ENCODE results near the gene SELPLG. TPM values are rescaled to one million over a fixed set of nuclear protein-coding genes. Genes with fewer than 3 reads are reported as not detected.
"Not testable (repeated sequence)": the region's sequence is repeated elsewhere in the genome, so short reads cannot be mapped to it uniquely, and the experiment has no call there.

The SELPLG gene
- polyA plus RNA-seq, 3 donors, result 1.6 to 2.7 (median 1.7) TPM

DNA sequence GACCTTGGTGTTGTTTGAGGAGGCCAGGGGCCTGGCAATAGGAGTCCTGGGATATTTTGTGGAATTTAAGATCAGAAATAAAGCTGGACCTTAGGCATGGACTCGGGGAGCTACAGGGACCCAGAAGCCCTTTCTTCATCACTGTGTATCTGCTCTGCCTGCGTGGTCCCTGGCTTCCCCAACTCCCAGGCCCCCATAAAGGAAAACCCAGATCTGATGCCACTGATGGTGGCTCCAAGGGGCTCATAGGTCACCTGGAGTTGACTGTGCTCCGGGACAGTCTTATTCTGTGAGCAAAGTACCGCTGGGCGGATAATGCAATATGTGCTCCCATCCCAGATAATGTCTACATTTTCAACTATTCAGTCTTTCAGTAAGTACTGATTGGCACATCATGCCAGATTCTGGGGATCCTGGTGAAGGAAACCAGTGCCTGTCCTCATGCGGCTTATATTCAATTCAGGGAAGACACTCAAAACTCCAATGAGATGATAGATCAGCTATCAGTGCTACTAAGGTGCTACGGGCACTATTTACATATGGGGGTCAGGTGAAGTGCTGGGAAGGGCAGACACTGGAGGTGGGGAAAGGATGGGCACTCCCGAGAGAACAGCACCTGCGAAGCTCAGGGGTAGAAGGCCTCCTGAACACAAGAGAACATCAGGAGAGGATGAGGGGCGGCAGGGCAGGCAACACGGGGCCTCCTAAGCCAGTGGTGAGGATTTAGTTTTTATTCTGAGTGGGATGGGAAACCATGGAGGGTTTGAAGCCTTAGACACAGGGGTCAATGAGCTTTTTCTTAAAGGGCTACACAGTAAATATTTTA is 5.5 kb upstream of the SELPLG start:
- DNase-seq (ENCODE audit: low read depth in 3 of 3, low spot score in 2 of 3), result no peak

DNA sequence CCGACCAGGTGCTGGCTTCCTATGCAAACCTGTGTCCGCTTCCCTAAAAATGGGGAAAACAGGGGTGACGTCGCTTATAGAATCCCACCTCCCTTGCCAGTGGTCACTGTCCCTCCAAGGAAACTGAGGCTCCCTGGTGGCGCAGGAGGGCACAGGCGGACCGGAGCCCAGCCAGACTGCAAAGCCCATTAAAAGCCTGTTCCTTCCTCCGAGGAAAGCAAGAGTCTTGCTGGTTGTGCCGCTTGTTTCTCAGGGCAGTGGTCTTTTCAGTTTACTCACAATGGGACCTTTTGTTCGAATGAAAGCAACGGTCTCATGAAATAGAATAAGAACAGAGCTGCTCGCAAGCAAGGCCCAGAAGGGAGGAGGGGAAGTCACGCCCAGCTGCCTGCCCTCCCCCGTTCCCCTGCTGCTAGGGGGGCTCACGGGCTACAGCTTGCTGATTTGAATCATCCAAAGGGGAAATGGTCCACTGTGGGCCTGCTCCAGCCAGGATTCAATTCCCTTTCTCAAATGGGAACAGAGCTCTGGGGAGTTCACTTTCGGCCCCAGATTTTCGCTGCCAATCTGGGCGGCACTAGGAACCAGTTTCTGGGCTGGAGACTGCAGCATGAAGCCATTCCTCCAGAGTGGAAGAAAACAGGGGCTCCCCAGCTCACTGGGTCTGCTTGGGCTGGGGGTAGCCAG is 4.6 kb upstream of the SELPLG start:
- peak in 1 of 3 donors; percentile 32 for DNase-seq (ENCODE audit: low read depth in 3 of 3, low spot score in 2 of 3)

DNA sequence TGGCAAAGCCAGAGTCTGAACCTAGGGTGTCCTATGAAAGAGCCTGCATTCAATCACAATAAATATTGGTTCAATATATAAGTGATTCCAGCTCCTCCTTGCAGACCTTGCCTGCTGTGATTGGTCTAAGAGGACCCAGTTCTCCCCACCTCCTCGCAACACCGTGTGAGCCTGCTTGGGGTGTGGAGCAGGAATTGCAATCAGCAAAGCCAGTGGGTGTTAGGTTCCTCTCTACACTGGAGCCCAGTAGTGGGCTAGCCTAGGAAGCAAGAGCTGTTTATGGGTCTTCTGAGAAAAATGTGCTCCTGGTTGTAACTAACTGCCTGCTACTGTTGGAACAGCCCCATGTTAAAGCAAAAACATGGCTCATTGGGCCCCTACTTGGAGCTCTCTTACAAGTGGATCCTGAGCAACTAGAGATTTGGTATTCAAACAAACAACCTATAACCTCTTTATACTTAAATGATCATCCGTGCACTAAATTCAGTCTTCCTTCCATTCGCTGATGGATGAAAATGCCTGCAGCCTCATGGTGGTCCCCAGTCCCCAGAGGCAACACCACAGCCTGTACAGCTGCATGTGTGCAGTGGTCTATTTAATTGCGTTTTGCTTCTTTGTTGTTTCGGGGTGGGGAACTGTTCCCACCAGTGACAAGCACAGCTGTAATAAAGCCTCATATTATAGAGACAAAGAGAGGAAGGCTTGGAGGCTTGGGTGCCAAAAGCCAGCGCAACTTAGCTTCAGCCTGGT is 3.7 kb upstream of the SELPLG start:
- no peak for DNase-seq (ENCODE audit: low read depth in 3 of 3, low spot score in 2 of 3)

DNA sequence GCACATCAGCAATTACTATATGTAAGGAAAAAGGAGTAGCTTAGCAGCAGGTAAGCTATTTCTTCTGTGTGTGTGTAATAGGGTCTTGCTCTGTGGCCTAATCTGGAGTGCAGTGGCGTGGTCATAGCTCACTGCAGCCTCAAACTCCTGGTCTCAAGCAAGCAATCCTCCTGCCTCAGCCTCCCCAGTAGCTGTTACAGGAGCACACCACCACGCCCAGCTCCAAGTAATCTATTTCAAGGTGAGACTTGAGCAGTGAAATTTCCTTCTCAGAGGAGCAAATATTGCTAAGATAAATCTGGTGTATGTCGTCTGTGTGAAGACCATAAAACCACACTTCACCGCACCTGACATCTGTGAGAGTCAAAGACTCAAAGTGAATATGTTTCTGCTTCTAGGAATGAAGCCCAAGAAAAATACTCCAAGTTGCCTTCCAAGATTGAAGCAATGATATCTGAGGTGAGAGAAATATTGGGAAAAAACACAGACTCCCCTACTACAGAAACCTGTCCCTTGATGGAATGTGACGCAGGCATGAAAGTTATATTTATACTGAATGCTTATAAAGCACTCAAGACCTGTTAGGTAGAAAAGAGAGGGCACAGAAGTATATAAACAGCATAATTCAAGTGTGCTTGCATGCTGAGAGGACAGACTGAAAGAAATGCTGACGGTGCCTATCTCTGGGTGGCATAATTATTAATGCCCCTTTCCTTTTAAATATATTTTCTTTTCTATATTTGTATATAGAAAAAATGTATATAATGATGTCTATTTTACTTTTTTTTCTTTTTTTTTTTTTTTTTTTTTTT is 2.5 kb upstream of the SELPLG start:
- no peak for DNase-seq (ENCODE audit: low read depth in 3 of 3, low spot score in 2 of 3)

DNA sequence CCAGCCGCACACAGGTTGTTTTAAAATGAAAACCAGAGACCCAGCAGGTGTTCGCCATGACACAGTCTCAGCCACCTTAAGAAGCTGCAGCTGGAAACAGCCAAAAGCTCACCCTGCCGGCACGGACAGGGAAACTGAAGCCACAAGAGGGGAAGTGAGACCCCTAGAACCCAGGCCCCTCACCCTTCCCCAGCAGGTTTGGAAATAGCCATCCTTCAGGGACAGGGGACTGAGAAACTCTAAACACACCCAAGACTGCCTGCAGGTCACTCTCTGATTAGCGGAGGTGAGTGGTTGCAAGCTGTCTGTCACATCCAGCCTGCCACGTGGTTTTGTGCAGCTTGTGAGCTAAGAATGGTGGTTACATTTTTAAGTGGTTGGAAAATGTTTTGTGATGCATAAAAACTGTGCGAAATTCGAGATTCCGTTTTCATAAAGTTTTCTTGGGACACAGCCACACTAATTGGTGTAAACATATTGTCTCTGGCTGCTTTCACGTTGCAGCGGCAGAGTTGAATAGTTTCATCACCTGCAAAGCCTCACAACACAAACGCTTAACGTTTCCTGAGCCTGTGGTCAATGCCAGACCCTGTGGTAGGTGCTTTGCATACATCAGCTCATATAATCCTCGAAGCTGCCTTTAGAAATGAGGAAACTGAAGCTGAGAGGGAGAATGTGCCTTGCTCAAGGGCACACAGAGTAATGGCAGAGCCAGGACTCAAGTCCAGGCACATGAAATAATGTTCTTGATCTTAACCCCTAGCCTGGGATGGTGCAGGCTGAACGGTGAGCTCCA is 1.7 kb upstream of the SELPLG start:
- DNase-seq (ENCODE audit: low read depth in 3 of 3, low spot score in 2 of 3), result no peak

DNA sequence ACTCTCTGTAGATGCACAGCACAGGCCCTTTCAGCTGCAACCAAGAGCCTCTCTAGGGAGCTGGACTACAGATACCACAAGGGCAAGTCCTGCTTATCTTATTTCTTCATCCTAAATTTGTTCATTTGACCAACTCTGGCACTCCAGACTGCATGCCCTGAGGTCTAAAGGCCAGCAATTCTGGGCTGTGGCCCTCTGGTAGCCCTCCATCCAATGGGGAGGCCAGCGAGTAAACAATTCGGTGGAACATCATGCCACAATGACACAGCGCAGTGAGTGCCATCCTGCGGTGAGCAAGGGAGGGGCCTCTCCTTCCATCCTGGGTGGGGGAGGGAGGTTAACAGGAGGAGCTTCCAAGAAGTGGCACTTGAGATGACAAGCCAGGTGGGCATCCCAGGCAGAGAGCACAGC is 652 bp upstream of the SELPLG start:
- no peak for DNase-seq (ENCODE audit: low read depth in 3 of 3, low spot score in 2 of 3)

DNA sequence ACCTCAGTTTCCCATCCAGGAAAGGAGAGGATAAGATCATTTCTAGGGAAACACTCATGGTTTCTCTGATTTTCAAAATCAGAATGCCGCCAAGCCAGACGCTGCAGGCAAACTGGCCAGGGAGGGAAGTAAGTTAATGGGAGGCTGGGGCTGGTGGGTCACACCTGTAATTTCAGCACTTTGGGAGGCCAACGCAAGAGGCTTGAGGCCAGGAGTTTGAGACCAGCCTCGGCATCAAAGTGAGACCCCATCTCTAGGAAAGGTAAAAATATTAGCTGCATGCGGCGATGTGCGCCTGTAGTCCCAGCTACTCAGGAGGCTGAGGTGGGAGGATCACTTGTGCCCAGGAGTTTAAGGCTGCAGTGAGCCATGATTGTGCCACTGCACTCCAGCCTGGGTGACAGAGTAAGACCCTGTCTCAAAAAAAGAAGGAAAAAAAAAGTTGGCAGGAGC is 587 bp downstream of the SELPLG start:
- no peak for DNase-seq (ENCODE audit: low read depth in 3 of 3, low spot score in 2 of 3)

DNA sequence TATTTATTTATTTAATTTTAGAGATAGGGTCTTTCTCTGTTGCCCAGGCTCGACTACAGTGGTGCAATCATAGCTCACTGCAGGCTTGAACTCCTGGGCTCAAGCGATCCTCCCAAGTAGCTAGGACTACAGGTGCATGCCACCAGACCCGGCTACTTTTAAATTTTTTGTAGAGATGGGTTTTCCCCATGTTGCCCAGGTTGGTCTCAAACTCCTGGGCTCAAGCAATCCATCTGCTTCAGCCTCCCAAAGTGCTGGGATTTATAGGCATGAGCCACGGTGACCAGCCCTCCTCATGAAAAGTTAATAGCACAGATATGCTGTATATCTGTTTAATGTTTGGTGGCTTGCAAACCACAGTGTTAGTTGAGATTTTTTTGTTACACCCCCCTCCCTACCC is 2.4 kb downstream of the SELPLG start:
- DNase-seq (ENCODE audit: low read depth in 3 of 3, low spot score in 2 of 3), result not testable (repeated sequence)

DNA sequence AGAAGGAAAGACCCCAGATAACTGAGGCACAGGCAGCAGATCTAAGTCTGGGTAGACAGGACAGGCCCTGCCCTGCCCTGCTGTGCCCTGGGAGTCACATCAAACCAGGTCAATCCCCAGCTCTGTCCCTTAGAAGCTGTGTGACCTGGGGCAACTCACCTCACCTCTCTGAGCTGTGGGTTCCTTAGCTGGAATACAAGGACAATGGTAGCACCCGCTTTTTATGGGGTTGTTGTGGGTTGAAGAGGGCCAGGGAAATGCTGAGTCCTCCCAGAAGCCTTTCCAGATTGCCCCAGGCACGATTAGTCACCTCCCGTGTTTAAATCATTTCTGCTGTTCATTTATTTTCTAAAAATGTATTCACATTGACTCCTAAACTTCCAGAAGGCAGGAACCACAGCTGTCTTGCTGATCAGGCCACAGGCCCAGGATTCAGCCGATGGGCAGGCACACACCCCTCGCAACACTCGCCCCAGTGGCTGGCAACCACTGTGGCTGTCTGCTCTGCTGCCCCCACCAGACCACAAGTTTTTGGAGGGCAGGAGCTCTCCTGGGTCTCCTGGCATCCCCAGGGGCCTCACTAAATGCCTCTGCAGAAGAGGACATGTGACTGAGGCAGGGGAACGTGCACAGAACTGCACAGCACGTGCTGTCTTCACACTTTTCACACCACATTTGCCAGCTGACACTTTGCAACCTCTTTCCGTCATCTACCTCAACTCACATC is 3.0 kb downstream of the SELPLG start:
- no peak for DNase-seq (ENCODE audit: low read depth in 3 of 3, low spot score in 2 of 3)

DNA sequence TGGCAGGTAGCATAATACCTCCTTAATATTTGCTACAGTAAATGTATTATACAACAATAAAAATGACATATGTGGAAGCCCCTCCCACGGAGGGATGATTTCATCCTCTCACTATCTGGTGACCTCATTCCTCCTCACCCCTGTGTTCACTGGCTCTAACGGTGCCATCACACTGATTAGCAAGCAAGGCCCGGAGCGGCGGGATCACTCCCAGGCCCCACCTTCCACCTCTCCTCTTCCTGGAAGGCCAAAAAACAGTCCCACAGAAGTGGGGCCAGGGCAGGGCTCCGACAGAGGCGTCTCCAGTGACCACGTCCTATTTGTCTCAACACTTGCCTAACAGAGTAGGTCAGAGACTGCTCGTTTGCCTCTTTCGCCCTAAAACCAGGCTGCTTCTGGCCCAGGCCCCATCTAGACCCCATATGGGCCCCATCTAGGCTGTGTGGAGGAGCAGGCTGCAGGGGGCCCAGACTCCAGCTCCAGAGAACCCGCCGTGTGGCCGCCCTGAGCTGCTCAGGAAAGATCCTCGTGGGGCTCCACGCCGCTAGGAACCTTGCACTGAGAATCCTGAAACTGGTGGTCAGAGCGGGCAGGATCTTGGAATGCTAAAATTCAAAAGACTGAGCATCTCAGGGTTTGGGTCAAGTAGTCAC is 3.7 kb downstream of the SELPLG start:
- DNase-seq (ENCODE audit: low read depth in 3 of 3, low spot score in 2 of 3), result no peak

DNA sequence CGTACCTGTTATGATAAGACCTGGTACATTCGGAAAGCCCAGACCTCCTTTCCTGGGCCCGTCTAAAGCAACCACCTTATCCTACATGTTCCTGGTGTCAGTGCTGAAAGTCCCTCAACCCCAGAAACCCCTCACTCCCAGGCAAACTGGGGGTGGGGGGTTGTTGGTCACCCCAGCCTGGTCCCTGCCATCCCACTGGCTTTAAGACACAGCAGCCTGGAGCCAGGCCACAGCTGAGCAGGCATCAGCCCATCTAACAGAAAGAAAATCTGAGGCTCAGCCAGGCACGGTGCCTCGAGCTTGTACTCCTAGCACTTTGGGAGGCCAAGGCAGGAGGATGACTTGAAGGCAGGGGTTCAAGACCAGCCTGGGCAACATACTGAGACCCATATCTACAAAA is 4.5 kb downstream of the SELPLG start:
- DNase-seq (ENCODE audit: low read depth in 3 of 3, low spot score in 2 of 3), result no peak

DNA sequence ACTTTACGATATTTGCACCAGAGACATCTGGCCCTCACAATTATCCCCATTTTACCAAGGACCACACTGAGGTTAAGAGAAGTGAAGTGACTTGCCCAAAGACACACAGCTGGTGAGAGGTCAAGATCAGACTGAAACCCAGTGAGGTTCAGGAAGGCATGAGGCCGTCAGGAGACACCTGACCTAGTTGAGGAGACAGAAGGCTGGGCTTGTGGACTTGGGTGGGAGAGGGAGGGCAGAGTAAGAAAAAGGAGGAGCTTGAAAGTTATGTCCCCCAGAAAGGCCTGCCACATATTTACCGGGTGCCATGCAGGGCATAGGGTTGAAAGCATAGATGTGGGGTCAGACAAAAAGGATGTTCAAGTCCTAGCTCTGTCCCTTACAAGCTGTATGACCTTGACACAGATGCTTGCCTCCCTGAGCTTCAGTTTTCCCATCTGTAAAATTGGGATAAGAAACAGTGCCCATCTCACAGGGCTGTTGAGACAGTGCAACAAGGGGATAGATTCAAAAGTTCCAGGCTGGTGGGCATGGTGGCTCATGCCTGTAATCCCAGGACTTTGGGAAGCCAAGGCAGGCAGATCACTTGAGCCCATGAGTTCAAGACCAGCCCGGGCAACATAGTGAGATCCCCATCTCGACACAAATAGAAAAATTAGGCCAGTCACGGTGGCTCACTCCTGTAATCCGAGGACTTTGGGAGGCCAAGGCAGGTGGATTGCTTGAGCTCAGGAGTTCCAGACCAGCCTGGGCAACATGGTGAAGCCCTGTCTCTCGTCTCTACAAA is 6.4 kb downstream of the SELPLG start:
- no peak for DNase-seq (ENCODE audit: low read depth in 3 of 3, low spot score in 2 of 3)

DNA sequence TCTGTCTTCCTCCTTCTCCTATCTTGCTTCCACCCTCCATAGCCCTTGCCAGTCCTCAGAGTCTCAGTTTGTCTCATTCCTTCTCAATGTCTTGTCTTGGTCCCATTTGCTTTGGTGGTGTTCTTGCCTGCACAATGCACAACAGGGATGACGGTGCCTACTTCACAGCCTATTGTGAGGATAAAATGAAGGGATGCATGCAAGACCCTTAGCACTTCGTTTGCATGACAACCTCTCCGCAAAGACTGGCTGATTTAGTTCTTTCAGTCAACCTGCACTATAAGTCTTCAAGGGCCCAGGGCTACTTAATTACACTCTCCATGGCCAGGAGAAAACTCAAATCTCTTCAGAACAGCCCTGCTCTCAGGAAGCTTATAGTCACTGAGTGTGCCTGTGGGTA is 8.5 kb downstream of the SELPLG start:
- DNase-seq (ENCODE audit: low read depth in 3 of 3, low spot score in 2 of 3), result no peak

DNA sequence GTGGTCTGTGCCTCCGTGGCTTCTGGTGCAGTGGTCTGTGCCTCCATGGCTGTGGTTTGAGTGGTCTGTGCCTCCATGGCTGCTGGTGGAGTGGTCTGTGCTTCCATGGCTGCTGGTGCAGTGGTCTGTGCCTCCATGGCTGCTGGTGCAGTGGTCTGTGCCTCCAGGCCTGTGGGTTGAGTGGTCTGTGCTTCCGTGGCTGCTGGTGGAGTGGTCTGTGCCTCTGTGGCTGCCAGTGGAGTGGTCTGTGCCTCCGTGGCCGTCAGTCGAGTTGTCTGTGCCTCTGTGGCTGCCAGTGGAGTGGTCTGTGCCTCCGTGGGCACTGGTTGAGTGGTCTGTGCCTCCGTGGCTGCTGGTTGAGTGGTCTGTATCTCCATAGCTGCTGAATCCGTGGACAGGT is 10.1 kb downstream of the SELPLG start:
- no peak for DNase-seq (ENCODE audit: low read depth in 3 of 3, low spot score in 2 of 3)

DNA sequence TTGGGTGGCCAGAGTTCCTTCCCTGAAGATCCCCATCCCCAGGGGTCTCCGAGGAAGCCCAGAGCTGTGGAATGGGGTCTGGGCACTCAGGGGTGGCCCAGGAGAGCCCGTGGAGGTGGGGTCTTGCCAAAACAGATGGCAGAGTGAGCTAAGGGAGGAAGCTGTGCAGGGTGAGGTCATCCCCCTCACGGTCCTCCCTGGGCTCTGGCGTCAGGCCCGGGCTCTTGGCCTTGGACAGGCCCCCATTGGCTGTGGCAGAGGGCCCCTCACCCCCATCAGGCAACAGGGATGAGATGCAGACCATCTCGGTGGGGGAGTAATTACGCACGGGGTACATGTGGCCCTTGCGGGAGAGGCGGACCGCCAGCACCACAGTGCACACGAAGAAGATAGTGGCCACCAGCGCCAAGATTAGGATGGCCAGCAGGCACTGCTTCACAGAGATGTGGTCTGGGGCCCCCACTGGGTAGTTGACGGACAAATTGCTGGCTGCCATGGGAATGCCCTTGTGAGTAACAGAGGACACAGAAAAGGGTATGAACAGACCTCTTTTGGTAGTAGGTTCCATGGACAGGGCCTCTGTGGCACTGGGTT is 10.7 kb downstream of the SELPLG start:
- DNase-seq (ENCODE audit: low read depth in 3 of 3, low spot score in 2 of 3), result no peak

DNA sequence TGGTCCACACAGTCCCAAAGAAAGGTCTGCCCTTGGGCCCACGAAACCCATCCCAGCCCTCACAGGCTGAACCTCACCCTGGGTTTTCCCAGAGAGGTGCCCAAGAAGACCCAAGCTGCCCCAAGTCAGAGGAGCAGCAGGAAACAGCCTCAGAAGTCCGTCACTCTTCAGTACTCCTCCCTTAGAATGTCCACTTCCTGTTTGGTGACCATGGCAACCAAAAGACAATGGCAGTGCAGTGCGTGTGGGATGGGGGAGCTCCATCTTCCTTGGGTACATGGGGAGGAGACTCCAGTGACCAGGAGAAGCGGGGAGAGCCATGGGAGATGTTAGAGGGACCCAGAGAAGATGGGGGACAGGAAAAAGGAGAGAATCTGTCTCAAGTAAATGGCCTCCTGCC is 11.3 kb downstream of the SELPLG start:
- no peak for DNase-seq (ENCODE audit: low read depth in 3 of 3, low spot score in 2 of 3)

DNA sequence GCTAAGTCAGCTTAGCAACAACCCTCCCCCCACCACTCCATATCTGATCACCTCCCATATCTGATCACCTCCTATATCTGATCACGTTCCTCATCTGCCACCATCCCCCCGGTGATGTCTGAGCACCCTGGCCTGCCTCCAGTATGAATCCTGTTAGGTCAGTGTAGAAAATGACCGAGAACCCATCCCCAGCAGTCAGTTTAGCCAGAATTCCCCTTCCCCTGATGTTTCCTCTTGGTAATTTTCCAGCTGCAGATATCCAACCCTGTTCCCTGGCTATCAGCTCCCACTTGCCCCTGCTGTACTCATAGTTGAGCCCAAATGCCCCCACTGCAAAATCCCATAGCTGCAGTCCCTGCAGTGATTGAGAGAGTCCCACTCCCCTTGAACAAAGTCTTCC is 12.5 kb downstream of the SELPLG start:
- DNase-seq (ENCODE audit: low read depth in 3 of 3, low spot score in 2 of 3), result no peak

Measured in right renal cortex interstitium (tissue), 3 donors.